ENCODE measurements around the gene RTL1.

Gene RTL1

DNA sequence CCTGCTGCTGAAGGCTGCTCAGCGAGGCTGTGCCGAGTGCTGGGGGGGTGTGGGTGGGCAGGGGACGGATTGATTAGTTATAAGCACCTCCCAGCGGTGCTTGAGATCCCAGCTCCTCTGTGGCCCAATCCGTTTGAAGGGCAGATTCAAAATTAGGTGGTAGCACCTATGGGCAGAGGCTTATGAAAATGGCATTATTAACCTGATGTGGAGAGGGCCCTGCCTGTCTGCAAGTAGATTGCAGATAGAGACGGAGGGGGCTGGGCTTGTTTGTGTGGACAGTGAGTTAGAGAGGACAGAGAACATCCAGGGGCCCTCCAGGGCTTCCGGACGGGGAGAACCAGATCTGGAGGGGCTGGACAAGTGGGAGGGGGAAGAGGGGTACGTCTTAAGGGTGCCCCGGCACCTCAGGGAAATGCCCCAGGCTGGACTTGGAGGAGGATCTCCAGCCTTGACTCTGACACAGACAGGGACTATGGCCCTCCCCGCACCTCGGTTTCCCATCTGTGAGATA, at the start of gene RTL1:
RTL1 (minus strand) TSS at position 51 of the 514 bp plus-strand sequence. CDS start 18,934 bp downstream, outside the sequence.
- DNase-seq = no peak

DNA sequence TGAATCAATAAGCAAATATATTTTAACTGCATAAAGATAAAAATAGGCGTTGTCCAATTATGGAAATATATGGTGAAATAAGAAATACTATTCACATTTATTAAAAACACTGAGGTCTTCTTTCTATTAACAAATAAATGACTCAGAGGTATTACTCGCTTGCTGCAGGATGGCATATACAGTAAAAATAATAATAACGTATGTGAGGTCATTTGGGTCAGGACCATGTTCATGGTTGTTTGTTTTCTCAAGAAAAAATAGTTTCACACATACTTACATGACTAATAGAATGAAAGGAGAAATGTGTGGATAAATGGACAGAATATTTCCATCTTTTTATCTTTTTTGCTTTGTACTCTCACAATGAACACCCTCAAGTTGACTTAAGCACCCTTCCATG, 46.5 kb upstream of the RTL1 start:
- DNase-seq = no peak

DNA sequence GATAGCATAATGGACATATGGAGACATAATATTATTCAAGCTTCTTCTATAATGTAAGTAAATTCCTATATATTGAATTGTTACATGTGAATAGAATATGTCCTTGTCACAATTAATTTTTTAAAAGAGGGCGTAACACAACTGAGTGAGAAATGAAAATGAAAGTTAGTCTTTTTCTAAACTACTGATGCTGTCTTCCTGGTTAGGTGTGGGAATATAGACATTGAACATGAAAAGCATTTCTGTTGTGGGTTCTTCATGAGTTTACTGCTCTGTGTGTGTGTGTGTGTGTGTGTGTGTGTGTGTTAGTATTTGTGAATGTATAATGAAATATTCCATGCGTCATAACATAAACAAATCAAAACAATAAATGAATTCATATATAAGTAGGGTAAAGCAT, 40.5 kb upstream of the RTL1 start:
- no peak for DNase-seq

DNA sequence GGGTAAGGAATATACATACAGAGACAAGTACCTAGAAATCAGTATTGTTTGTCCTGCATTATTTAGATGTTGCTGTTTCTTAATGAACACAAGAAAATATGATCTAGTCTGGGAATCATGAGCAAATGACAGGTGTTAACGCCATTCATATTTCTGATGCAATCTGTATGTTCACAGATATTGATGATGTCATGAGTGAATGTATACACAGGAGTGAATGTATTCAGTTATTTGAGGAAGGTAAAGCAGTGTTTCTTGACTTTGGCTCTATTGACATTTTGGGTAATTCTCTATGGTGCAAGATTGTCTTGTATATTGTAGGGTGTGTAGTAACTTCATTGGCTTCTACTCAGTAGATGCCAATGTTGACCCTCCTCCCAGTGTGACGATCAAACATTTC, 26.7 kb upstream of the RTL1 start:
- DNase-seq = no peak

DNA sequence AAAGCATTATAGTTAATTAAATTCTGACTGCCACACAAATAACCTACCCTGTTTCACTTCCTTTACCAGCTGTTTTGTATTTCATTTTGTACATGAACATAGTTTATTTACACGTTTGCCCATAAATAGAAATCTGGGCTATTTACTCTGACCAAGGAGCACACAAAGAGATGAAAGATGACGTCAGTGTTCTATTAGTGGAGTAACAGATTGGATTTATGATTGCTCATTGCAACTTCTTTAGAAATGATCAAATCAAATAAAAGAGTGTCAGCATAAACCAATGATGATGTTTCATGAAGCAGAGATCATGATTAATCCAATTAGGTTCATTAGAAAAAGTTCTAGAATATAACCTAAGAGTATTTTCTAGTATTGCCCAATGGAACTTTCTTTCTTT, 12.0 kb upstream of the RTL1 start:
- no peak for DNase-seq

DNA sequence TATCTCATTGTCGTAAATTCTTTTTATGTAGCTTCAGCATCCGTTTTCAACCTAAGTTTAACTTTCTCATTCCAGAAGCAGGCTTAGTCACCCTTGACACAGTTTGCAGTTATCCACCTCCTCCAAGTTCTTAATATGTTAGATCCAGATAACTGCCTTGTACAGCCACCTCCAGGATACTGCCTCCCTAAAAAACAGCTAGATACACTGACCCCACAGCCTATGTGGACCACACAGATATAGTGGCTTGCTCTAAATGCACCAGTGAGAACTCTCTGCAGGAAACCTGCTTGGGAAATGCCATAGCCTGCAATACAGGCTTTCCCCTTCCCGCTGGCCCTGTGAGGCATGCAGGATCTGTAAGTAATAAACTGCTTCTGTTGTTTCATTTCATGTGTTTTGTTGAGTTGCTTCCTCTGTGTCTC, 11.1 kb upstream of the RTL1 start:
- no peak for DNase-seq

DNA sequence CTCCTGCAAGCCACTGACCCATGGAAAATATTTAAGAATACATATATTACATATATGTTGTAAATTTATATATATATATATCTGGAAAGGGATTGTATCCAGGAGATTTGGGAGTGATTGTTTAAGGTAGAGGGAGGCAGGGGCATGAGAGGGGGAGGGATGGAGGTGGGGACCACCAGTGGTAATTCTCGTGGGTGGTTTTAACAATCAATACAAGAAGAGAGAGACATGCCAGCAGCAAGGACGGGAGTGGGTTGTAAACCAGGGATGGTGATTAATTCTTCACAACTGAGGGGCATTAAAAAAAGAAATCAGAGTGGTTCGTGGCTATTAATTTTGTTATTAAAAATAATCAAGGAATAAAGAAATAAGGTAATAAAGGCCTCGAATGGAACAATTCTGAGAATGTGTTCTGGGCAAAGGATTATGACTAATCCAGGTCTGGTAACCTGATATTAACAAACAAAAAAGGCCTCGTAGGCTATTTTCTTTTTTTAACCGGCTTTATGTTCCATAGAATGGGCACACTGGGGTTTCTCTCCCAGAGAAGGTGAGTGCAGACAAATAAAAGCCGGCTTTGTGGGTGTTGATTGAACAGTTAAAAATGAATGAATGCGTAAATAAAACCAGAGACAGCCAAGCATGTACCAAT, 8.3 kb upstream of the RTL1 start:
- peak; percentile 6 to 39 for DNase-seq

DNA sequence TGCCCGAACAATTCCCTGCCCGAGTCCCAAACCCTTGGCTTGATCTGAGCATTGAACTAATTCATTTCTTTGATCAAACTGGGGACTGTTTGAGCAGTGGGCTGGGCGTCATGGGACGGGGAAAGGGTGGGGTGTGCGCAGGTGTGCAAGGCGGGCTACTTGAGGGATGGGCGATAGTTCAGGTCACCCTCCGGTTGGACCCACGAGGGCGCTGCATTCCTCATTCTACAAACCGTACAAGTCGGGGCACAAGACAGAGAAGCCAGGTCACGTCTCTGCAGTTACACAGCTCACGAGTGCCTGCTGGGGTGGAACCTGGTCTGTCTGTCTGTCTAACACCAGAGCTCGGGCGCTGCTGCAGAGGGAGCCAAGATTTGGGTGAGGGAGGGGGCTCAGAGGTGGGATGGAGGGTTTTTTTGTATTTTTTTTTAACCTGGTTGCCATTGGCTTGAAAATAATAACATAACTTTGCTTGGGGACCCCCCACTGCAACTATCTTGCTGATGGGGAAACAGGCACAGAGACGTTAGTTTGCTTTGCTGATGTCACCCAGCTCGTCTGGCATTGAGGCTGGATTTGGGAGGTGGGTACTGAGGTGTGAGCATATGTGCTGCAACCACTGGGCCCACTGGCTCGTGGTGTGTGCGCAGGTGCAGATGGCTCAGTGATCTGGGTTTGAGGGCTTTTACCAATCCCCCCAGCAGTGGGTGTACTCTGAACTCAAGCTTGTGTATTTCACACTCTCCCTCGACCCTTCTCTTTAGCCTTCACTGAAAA, 7.6 kb upstream of the RTL1 start:
- DNase-seq = no peak

DNA sequence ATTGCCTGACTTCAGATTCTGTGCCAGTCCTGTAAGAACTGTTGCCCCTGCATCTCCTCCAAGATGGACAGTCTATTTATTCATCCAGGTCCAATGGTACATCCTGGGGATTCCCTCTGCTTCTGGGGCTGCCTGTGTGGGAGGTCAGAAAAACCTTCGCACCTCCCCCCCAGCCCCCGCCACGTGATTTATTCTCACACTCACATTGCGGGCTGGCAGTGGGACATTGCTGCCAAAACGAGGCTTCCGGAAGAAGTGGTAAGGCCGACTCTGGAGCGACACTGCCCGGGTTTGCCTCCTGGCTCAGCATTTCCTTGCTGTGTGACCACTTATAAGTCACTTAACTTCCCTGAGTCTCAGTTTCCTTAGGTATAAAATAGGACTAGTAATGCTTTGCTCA, 5.9 kb upstream of the RTL1 start:
- DNase-seq = no peak

DNA sequence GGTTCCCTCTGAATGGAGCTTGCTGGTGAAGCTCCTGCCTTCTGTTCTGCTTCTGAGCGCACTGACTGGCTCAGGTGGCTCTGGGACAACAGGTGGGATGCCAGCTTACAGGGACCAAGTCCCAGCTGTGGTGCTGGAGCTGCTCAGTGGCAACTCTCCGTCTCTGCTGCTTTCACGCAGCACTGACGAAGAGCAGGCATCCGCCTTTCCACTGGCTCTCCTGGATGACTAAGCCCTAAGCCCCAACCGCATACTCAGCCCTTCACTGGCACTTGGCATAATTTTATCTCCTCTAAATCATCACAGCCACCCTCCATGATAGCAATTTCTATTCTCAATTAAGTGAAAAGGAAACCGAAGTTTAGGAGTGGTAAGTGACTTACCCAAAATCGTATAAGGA, 3.7 kb upstream of the RTL1 start:
- DNase-seq = no peak

DNA sequence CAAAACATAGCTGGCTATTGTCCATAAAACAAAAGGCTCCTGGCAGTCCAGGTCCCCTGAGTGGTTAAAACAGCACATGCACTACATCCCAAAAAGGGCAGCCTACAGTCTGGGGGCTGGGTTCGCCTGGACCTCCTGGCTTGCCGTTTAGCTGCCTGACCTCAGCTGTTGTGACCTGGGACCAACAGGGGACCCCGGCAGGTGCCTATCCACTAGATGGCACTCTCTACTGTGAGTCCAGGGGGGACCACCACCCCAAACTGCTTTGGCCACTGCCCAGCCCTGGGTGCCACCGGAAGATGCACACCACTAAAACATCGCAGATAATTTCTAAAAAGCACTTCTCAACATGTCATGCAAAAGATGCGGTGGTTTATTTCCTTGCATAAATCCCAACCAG, 2.9 kb upstream of the RTL1 start:
- no peak for DNase-seq

DNA sequence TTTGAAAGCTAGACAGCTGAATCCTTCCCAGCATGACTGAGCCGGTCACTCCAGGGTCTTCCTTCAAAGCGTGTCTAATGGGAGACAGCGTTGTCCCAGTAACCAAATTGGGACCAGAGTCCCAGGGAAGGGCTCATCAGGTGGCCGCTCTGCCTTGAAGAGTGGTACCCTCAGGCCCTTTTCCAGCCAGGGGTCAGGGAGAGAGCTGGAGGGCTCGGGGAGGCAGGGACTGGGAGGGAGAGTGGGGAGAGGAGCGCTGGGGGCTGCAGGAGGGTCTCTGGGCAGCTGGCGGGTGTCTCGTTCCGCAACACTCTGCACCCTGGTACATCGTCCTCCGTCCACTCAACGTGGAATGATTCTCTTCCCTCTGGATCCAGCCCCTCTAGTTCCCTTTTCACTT, 1.6 kb upstream of the RTL1 start:
- DNase-seq = no peak

DNA sequence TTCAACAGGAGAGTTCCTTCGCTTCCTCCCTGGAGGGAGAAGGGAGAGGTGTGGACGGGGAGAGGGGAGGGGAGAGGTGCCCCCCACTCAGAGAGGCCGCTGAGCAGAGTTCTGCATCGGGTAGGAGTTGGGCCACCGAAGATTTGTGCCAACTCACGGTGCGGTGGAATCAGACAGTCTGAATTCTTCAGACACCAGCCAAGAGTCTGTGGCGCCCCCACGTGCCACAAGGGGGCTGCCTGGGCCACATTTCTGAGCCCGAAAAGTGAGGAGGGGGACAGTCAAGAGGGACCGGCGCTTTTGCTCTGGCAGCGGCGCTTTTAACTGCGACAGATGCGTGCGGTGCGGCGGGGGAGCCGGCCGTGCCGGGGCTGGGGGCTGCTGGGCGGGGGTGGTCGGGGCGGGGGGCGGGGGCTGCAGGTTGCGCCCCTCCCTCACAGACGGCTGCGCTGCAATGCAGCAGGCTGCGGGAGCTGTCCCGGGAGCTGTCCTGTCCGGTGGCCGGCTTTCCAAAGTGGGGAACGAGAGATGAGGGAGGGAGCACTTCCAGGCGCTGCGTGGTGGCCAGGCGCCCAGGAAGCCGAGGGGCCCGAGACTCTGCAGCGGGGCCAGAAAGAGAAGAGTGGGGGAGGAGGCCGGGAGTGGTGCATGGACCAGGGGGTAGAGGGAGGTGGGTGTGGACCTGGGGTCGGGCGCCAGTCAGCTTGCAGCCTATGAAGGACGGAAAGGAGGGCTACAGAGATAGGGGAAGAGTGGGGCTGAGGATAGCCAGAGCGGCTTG, 975 bp upstream of the RTL1 start:
- peak in 1 of 2 experiments; percentile 47 for DNase-seq

DNA sequence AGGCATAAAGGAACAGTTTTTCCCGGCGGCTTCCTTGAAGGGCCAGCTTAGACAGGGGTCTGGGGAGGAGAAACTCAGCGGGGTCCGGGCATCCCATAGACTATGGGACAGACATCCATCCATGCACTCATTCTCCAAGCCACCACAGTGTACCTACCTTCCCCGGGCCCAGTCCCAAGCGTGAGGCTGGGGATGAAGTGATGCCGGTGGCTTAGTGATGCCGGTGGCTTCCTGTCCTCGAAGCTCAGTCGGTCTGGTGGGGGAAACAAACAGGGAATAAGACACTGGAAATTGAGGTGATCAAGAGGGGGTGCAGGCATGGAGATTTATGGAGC, 421 bp downstream of the RTL1 start:
- DNase-seq = no peak

DNA sequence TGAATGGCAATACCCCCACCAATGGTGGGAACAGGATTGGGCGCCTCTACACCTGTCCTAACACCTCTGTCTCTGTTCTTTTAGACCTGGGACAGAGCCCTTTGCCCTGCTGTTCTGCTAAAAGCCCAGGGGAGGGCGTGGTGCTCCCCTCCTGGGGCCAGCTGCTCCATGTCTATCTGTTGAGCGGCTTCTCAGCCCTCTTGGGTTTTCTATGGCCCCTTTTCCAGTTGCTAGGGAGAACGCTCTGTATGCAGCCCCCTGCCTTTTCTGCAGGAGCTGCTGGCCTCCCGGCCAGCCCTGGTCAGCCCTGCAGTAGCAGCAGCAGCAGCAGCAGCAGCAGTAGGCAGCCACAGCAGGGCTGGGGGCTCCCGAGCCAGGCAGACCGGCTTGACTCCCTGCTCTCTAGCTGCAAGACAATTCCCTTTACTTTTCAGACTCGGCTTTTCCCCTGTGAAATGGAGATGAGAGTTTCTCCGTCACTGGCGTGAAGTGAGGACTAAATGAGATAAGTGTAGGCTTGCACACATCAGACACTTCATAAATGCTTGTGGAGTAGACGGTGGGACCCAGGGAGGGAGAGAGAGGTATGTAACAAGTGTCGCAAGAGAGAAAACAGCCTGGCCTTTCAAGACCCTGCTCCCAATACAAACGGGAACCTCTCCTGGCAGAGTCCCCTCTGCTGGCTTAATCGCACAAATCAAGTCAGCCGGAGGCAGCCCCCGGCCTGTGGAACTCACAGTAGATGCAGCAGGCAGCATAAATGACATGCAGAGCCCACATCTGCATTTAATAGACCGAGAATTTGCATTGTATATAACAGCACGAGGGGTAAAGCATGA, 1.0 kb downstream of the RTL1 start:
- DNase-seq = no peak

DNA sequence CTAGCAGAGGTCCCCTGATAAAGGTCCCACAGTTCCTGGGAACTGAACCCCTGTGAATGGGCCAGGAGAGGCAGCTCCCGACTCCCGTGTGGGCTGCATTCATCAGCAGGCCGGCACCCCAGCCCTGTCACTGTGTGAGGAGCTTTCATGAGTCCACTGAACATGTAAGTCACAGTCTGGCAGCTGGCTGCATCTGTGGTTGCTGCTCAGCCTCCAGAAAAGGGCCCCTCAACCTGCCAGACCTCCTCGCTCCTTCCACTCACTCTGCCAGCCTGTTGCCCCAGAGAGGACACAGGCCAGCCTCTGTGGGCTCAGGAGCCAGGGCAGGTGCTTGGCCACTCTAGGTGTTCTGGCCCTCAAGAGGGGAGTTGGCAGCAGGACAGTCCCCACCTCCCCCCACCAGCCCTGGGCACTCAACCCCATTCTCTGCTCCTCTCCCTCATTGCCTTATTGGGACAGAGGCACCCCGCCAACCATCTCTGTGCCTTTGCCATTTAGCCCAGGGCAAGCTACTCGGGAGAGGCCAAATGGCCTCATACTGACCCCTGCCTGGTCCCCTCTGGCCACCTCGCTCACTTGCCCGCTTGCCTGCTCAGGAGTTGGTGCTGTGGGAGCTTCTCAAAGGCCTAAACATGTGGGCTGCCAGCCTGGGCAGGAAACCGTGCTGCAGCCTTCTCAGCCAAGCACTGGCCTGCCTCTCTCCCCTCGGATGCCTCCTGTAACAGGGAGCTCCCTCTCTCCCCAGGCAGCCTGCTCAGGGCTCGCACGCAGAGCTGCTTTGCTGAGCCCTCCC, 1.9 kb downstream of the RTL1 start:
- DNase-seq = no peak

DNA sequence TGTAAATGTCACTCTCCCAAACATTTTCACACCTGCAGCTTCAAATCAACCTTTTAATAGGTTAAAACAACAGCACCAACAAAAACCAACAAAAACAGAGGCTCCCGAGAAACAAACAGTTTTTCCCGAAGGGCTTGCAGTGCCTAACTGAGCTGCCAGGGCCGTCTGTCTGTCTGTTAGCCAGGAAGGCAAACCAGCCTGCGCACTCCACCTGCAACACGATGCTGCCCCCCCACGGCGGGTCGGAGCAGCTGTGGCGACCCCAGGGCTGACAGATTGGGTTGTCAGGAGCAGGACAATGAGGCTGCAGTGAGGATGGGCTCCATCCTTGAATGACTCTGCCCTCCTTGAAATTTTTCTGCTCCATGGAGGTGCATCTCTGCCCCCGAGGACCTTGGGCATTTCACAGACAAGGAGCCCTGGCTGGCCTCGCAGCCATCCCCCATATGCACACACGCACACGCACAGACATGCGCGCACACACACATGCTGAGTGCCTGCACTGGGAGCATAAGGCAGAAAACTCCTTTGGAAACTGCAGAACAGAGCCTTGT, 2.6 kb downstream of the RTL1 start:
- DNase-seq = peak in 1 of 2 experiments; percentile 10

DNA sequence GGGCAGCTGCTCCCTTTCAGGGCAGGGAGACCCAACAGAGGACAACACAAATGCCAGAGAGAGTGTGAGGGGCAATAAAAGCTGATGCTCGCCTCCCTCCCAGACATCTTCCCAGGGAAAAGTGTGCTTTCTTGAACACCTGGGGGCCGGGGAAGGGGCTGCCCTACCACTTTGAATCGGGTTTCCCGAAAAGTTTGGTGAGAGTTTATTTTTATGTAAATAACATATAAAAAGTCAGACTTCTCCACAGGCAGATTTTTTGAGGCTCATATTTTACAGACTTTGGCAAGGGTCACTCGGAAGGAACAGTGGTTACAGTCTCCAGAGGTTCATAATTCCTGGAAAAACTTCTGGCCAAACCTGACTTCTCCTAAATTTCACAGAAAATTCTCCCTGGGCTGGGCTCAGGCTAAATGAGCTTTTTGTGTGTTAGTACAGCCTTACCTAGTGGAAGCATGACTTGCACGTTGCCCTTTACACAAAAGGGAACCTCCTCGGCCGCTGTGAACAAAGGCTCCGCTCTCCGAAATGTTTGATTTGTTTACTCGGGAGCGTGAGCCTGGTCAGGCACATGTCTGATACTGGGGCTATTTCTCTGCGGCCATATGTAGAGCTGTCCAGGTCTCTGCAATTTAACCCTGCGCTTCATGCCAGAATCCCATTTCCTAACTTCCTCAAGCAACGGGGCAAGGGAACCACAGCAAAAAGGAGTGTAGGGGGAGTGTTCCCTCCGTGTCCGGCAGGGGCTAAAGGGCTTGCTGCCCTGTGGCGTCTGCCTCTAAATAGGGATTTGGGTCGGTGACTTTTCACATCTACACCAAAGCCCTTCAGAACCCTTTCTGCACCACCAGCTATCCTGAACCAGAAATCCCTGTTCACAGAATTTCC, 3.4 kb downstream of the RTL1 start:
- DNase-seq = no peak

DNA sequence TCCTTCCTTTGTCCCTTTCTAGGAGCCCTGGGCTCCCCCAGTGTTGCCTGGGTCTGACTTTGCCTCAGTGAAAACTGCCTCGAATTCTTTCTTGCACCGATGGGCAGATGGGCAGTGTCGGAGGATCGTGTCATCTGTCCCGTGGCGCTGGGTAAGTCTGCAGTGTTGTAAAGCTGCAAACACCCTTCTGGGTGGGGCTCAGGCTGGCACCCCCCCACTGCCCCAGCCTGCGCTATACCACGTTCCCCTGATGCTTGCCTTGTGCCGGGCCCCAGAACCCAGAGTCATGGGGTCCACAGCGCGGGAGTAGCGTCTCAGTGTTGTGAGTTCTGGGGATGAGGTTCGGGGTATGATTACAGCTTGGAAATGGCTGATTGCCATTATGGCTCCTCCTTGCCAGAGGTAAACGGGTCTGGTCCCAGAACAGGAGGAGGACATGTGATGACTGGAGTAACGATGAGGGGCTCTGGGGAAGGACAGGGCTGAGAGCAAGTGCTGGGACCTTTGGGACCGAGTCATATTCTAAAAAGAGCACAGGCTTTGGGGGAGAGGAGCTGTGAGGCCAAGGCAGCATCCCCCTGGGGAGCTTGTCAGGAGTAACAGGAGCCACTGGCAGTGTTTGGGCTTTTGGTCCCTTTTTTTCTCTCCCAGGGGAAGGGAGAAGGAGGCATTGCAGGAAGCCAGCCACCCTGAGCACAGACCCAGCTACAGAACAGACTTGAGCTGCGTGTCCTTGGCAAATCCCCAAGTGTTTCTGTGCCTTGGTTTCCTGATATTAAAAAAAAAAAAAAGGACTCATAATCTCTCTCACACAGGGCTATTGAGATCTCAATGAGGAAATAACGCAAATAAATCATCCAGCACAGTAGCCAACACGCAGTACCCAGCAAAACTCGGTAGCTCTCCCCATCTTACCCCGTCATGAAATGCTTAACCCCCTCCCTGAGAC, 4.3 kb downstream of the RTL1 start:
- DNase-seq = no peak
